NCI-H510A treated with DMSO at 0.1 percent for 48 hours (cell line): ENCODE measurements around the gene GGACT.

Experiments used
- DNase-seq: peaks from one replicate; lab custom pipeline; 2025; lab: John Stamatoyannopoulos, UW

Gene GGACT

DNA sequence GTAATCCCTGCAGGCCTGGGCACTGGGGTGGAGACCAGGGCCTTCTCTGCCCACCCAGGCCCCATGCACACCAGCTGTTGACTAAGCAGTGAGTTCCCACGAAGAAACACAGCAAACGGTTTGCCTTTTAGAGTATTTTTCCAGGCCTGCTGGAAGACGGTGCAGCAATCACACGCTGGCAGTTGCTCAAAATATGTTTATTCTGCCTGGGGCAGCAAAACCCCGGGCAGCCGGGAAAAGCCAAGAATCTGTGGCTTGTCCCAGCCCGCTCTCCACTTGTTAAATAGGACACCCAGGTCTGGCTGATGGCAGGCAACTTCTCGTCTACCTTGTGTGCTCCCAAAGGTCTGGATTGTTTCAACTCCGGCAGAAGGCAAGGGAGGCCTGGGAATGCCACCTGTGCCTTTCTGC lies 40.8 kb downstream of the GGACT start:
- DNase-seq: no peak

DNA sequence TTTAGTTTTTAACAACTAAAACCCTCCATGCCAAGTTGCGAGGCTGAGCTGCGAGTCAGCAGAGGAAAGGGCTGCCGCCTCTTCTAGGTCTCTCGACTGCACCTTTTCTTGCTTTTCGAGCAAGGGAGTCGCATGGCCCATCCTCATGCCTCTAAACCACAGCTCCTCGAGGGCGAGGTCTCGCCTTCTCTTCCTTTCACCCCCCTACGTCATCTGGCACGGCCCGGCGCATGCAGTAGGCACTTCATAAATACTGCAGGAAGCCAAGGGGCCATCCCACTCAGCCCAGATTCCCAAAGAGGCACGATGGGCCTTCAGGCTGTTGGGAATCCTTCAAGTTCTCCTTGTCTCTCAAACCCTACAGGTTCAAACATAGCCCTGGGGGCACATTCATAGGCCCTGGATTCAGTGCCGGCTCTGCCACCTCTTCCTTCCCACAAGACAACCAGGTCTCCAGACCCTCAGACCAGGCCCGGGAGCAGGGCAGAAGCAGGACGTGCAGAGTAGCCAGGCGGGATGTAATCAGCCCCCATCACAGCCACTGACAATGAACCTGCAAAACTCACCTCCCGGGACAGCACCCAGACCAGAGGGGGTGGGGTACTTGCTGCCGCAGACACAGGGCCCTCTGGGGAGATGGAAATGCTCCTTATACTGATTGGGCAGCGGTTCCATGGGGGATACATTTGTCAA lies 41.7 kb downstream of the GGACT start:
- DNase-seq: no peak

DNA sequence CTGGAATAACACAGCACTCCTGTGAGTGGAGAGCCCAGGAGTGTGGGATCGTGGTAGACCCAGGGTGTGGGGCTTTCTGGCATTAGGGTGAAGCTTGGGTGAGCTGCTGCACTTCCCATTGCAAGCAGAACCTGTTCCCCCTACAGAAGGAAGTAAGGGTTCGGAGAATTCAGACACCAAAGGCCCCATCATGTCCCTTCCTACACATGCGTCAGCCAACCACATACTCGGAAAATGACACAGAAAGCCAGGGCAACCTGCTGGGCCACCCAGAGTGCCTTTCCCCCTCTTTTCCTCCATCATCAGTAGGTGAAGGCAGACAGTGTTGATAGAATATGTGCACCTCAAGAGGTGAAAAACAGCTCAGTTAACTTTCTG lies 42.9 kb downstream of the GGACT start:
- DNase-seq: no peak

- DNase-seq: no peak
These were observed 43.5 kb downstream of the GGACT start for GRCh38 chr13:100544866-100545683.

- no peak for DNase-seq
These were observed 44.6 kb downstream of the GGACT start for GRCh38 chr13:100543872-100544602.

GRCh38 chr13:100542826-100543156 lies 45.8 kb downstream of the GGACT start:
- DNase-seq: no peak

- no peak for DNase-seq
These were observed 46.4 kb downstream of the GGACT start for GRCh38 chr13:100541897-100542825.

DNA sequence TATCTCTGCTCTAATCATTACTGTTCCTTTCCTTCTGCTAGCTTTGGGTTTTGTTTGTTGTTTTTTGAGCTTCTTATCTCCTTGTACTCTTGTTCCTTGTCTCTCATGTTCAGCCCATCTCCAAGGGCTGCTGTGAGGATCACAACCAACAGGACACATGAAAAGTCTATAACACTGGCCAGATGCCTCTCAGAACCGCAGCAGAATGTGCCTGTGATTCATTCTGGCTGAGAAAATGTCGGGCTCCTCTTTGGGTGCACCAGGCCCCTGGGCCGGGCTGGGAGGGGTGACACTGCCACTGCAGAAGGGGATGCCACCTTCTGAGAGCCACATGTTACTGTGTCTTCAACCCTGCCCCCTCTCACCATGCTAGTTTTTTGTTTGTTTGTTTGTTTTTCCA lies 48.0 kb downstream of the GGACT start:
- no peak for DNase-seq

- DNase-seq: no peak
These were observed 50.6 kb downstream of the GGACT start for GRCh38 chr13:100537951-100538462.

- DNase-seq: no peak
These were observed 51.1 kb downstream of the GGACT start for GRCh38 chr13:100537486-100537885.

DNA sequence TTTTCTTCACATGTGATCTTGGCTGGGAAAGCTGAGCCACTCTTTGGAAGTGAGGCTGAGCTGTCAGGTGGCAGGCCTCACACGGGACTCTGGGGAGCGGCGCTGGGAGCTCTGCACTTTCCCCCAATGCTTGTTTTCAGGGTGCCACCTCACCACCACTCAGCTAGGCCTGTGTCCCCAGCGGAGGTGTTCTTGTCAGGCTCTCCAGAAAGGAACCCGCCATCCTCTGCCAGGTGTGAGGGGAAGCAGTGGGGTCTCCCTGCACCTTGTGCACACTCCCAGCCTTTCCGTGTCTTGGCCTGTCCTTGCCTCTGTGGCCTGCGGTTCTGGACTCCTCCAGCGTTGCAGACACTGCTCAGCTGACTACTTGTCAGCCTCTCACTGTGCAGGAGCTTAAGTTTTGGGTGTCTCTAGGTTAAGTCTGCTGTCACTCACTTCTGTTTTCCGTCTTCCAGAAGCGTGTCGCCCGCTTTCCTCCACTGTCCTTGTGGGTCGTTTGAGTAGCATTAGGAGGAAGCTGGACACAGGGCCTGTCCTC lies 51.9 kb downstream of the GGACT start:
- DNase-seq: no peak

DNA sequence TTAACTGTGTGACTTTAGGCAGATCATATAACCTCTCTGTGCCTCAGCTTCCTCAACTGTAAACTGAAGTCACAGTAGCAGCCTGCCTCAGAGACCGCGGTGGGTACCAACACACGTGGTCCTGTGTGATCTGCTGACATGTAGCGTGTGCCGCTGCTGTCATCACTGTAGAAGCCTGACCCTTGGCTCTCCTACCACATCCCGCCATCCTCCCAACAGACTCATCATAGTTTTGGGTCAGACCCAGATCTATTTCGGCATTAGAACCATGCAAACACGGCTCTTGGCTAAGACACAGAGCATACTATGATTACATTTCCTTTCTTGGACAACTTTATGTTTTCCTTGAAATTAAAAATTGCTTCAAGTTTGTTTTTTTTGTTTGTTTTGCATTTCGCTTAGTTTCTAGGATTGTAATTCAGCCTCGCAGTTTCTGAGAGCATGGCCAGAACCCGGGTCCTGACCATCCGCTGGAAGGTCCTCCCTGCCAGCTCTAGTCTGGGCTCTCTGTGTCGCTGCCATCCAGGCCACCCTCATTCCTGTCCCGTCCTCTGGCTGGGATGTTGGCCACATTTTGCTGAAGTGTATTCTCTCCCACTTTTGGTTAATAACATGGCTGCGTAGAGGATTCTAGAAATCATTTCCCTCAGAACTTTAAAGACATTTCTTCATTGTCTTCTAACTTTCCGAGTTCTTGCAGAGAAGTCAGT lies 53.0 kb downstream of the GGACT start:
- DNase-seq: no peak

DNA sequence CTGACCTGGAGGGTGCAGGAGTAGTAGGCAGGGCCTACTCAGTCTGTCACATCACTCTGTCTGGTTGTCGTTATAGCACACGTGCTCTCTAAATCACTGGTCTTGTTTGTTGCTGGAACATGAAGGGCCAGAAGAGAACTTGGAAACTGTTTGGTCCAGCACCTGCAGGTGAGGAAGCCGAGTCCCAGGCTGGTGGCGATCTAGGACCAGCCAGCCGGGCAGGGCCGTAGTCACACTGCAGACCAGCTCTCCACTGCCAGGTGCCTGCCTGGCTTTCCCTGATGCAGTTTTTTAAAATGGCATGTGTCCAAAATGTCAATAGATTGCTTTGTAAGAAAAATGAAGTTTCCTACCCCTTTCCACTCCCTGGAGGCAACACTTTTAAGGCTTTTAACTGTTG lies 53.7 kb downstream of the GGACT start:
- no peak for DNase-seq

DNA sequence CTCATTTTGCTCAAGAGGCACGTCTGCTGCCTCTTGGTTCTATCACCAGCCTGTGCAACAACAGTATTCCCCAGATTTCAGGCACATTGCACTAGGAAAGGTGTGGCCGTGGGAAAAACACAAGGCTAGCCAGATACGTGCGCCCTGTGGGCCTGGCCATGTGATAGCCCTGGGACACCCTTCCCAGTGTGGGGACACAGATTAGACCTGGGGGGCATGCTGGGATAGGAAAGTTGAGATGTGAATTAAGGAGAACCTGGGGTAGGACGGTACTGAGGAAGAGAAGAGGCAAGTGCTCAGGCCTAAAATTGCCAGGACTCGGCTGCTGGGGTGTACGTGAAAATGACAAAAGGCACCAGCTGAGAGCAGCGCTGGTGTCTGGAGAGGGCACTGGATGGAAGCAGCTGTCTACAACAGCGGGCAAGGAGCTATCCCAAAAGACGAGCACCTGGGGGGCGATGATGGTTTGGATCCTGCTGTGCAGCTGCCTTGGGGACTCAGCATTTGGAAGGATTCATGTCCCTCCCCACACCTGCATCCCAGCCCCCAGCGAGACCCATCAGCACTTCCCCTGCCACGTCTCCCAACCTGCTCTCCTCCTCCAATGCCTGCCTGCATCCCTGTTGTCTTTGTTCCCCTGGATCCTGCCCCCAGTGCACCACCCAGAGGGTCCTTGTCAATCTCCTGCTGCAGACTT lies 54.3 kb downstream of the GGACT start:
- no peak for DNase-seq

- DNase-seq: peak; percentile 50
These were observed 55.0 kb downstream of the GGACT start for GRCh38 chr13:100533588-100534041.

- DNase-seq: no peak
These were observed 55.7 kb downstream of the GGACT start for GRCh38 chr13:100532836-100533435.

DNA sequence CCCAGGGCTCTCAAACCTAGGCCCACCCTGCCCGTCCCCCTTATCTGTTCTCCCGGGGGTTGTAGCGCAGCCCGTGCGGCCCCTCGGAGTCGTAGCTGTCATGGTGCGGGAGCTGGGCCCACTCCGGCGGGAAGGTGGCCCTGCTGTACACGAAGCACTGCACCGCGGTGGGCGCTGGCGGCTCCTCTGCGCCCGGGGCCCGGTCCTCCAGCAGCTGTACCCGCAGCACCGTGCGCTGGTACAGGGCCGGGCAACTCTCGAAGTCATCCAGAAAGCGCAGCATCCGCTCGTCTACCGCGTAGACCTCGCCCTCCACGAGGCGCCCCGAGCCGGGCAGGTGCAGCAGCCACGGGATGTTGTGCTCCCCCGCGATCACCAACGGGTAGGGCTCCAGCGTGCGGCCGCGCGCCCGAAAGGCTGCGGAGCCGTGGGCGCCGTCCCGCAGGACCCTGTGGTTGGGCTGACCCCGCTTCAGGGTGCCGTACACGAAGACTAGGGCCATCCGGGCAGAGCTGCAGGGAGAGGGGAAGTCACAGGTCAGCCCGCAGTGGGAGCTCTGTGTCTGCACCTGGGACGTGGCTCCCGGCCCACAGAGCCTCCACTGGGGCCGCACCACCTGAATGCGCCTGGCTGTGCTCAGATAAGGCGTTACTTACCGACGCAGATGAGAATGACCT lies 56.4 kb downstream of the GGACT start:
- no peak for DNase-seq

DNA sequence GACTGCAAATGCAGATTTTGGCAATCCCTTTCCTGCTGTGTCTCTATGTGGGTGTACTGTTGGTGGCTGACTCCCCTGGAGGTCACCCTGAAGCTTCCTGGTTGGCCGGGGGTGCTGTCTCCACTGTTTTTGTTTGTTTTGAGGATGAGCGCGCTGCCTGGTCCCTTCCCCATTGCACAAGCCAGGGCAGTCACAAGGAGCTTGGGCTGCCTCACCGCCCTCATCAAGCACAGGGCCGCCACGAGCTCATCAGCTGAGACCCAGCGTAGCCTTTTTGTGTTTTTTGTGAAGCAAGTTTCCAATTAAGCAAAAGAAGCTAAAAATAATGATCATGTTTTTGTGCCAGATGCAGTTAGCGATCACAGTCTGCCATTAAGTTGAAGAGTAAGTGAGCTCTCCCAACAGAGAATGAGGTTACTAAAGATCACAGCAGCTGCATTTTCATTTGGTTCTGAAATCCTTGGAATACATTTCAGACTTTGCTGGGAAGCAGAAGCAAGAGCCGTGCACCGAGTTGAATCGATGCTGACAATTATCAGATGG lies 57.8 kb downstream of the GGACT start:
- DNase-seq: no peak
